Peyer's patch (tissue), 4 donors: ENCODE data around the gene DNM3.

Experiments
- POLR2A ChIP-seq, 2 donors: fragments of 450-650 bp; IDR thresholded peaks; one replicate each; pipeline ENCODE4 v1.5.1; 2017; ENCODE audit warnings: antibody characterized with exemption in 2 of 2, mild to moderate bottlenecking in 2 of 2, moderate library complexity in 2 of 2
- TF ChIP-seq, protein P1 (sequence below), 6 experiments: fragments of 450-650 bp in 4 of 6; fragments of 200-600 bp in 2 of 6; sonication (generic) in 1 of 6; IDR thresholded peaks; one replicate each; pipeline ENCODE4 v1.5.1; 2017 to 2019; ENCODE audit warnings: antibody characterized with exemption in 6 of 6, mild to moderate bottlenecking in 3 of 6, moderate library complexity in 1 of 6

- TF ChIP-seq, protein P1, sequence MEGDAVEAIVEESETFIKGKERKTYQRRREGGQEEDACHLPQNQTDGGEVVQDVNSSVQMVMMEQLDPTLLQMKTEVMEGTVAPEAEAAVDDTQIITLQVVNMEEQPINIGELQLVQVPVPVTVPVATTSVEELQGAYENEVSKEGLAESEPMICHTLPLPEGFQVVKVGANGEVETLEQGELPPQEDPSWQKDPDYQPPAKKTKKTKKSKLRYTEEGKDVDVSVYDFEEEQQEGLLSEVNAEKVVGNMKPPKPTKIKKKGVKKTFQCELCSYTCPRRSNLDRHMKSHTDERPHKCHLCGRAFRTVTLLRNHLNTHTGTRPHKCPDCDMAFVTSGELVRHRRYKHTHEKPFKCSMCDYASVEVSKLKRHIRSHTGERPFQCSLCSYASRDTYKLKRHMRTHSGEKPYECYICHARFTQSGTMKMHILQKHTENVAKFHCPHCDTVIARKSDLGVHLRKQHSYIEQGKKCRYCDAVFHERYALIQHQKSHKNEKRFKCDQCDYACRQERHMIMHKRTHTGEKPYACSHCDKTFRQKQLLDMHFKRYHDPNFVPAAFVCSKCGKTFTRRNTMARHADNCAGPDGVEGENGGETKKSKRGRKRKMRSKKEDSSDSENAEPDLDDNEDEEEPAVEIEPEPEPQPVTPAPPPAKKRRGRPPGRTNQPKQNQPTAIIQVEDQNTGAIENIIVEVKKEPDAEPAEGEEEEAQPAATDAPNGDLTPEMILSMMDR (IDR thresholded peaks at IDR 0.05) = no peak
- no peak for TF ChIP-seq POLR2A (IDR thresholded peaks at IDR 0.05)
Measured at GRCh38 chr1:172154551-172154950, 313.3 kb downstream of the DNM3 start.
